ENCODE data around the gene GSDMA.

DNA sequence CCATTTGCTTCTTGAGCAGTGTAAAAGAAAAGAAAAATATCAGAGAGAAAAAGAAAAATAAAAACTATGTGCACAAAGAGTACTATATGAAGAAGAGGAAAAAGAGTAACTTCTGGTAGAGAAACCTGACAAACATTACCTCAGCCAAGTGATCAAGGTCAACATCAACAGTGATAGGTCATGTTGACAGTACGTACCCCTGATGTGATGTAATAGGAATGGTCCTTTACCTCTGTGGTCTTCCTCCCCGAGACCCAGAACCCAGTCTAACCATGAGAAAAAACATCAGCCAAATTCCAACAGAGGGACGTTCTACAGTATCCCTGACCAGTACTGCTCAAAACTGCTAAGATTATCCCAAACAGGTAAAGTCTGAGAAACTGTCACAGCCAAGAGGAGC lies 48.8 kb upstream of the GSDMA start:
- TF ChIP-seq, protein P1, sequence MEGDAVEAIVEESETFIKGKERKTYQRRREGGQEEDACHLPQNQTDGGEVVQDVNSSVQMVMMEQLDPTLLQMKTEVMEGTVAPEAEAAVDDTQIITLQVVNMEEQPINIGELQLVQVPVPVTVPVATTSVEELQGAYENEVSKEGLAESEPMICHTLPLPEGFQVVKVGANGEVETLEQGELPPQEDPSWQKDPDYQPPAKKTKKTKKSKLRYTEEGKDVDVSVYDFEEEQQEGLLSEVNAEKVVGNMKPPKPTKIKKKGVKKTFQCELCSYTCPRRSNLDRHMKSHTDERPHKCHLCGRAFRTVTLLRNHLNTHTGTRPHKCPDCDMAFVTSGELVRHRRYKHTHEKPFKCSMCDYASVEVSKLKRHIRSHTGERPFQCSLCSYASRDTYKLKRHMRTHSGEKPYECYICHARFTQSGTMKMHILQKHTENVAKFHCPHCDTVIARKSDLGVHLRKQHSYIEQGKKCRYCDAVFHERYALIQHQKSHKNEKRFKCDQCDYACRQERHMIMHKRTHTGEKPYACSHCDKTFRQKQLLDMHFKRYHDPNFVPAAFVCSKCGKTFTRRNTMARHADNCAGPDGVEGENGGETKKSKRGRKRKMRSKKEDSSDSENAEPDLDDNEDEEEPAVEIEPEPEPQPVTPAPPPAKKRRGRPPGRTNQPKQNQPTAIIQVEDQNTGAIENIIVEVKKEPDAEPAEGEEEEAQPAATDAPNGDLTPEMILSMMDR (IDR thresholded peaks at IDR 0.05; ENCODE audit: low read depth, low read length, poor library complexity, severe bottlenecking) = no peak
- no peak for TF ChIP-seq EZH2phosphoT487 (IDR thresholded peaks at IDR 0.05; ENCODE audit: borderline replicate concordance, low read length)
